ENCODE results near the gene DGCR8.

The DGCR8 gene

GRCh38 chr22:20056696-20057386, 23.2 kb upstream of the DGCR8 start:
- H3K4me2 ChIP-seq (ENCODE audit: insufficient read depth, low read length): no peak overlapping the region
- TF ChIP-seq EZH2 (IDR thresholded peaks at IDR 0.05; ENCODE audit: borderline replicate concordance, low read depth, low read length, severe bottlenecking) (no peak), CTCF (IDR thresholded peaks at IDR 0.05; ENCODE audit: borderline replicate concordance, extremely low read depth, low read length, poor library complexity, severe bottlenecking) (no peak)
- H3K79me2 ChIP-seq (ENCODE audit: insufficient read depth, low read length): no peaks in the 10 kb centered on the region
- DNase-seq: no peak
- no peaks in the 10 kb centered on the region for H3K27me3 ChIP-seq (ENCODE audit: insufficient read depth, low read length, poor library complexity)
- H3K36me3 ChIP-seq (ENCODE audit: insufficient read depth, low read length): peaks cover 61% of the 10 kb centered on the region
- H3K27ac ChIP-seq (ENCODE audit: low read length): no peak overlapping the region
- no peak overlapping the region for H2AFZ ChIP-seq (ENCODE audit: low read depth, low read length)
- H4K20me1 ChIP-seq (ENCODE audit: insufficient read depth, low read length): peaks cover 13% of the 10 kb centered on the region
- H3K9ac ChIP-seq (ENCODE audit: low read depth, low read length): no peak overlapping the region
- H3K4me3 ChIP-seq (ENCODE audit: low read depth in 1 of 2, low read length in 2 of 2): no peak overlapping the region
- H3K9me3 ChIP-seq (ENCODE audit: insufficient read depth, low read length, severe bottlenecking): no peaks in the 10 kb centered on the region
- H3K4me1 ChIP-seq (ENCODE audit: insufficient read depth, low read length): no peaks in the 10 kb centered on the region
- ATAC-seq (ENCODE audit: insufficient read depth, low read depth): no peak

GRCh38 chr22:20057596-20058268, 22.3 kb upstream of the DGCR8 start:
- no peak overlapping the region for H3K4me2 ChIP-seq (ENCODE audit: insufficient read depth, low read length)
- no peaks in the 10 kb centered on the region for H3K4me1 ChIP-seq (ENCODE audit: insufficient read depth, low read length)
- TF ChIP-seq CTCF (IDR thresholded peaks at IDR 0.05; ENCODE audit: borderline replicate concordance, extremely low read depth, low read length, poor library complexity, severe bottlenecking): no peak
- no peak overlapping the region for H3K4me3 ChIP-seq (ENCODE audit: low read depth in 1 of 2, low read length in 2 of 2)
- H4K20me1 ChIP-seq (ENCODE audit: insufficient read depth, low read length): peaks cover 7% of the 10 kb centered on the region
- ATAC-seq (ENCODE audit: insufficient read depth, low read depth) (no peak), DNase-seq (no peak)
- no peak overlapping the region for H3K9ac ChIP-seq (ENCODE audit: low read depth, low read length)
- H3K9me3 ChIP-seq (ENCODE audit: insufficient read depth, low read length, severe bottlenecking): no peaks in the 10 kb centered on the region
- no peaks in the 10 kb centered on the region for H3K79me2 ChIP-seq (ENCODE audit: insufficient read depth, low read length)
- H3K27me3 ChIP-seq (ENCODE audit: insufficient read depth, low read length, poor library complexity): no peaks in the 10 kb centered on the region
- no peak overlapping the region for H2AFZ ChIP-seq (ENCODE audit: low read depth, low read length)
- H3K36me3 ChIP-seq (ENCODE audit: insufficient read depth, low read length): peaks cover 61% of the 10 kb centered on the region
- no peak overlapping the region for H3K27ac ChIP-seq (ENCODE audit: low read length)

- Histone ChIP-seq H3K27ac (ENCODE audit: low read length) (no peak overlapping the region), H3K27me3 (ENCODE audit: insufficient read depth, low read length, poor library complexity) (no peaks in the 10 kb centered on the region), H3K79me2 (ENCODE audit: insufficient read depth, low read length) (no peaks in the 10 kb centered on the region), H3K4me3 (ENCODE audit: low read depth in 1 of 2, low read length in 2 of 2) (no peak overlapping the region), H3K4me1 (ENCODE audit: insufficient read depth, low read length) (no peaks in the 10 kb centered on the region), H3K9me3 (ENCODE audit: insufficient read depth, low read length, severe bottlenecking) (no peaks in the 10 kb centered on the region), H3K36me3 (ENCODE audit: insufficient read depth, low read length) (peaks cover 60% of the 10 kb centered on the region), H2AFZ (ENCODE audit: low read depth, low read length) (no peak overlapping the region), H3K9ac (ENCODE audit: low read depth, low read length) (no peak overlapping the region), H3K4me2 (ENCODE audit: insufficient read depth, low read length) (no peak overlapping the region), H4K20me1 (ENCODE audit: insufficient read depth, low read length) (peaks cover 4% of the 10 kb centered on the region)
- DNase-seq (no peak), ATAC-seq (ENCODE audit: insufficient read depth, low read depth) (no peak)
- TF ChIP-seq CTCF (IDR thresholded peaks at IDR 0.05; ENCODE audit: borderline replicate concordance, extremely low read depth, low read length, poor library complexity, severe bottlenecking) (no peak), EZH2 (IDR thresholded peaks at IDR 0.05; ENCODE audit: borderline replicate concordance, low read depth, low read length, severe bottlenecking) (no peak)
Observed at GRCh38 chr22:20058989-20059770, 20.9 kb upstream of the DGCR8 start.
